KOPT-K1 (cell line): ENCODE measurements around the gene NAIF1.

ENCODE experiments used
- H3K27ac ChIP-seq: fragments of 200-600 bp; sonication (generic); 2 replicates; pipeline ENCODE4 v1.5.1; 2016; ENCODE audit warnings: antibody characterized with exemption, mild to moderate bottlenecking, low read depth, low read length; ENCODE audit not compliant: poor library complexity, severe bottlenecking
- H3K36me3 ChIP-seq: fragments of 200-600 bp; sonication (generic); 2 replicates; pipeline ENCODE4 v1.5.1; 2017; ENCODE audit warnings: antibody characterized with exemption, mild to moderate bottlenecking, low read length, moderate library complexity; ENCODE audit not compliant: insufficient read depth
- H3K9me3 ChIP-seq: fragments of 200-600 bp; sonication (generic); 2 replicates; pipeline ENCODE4 v1.5.1; 2017; ENCODE audit warnings: antibody characterized with exemption, low read length, mild to moderate bottlenecking; ENCODE audit not compliant: insufficient read depth, poor library complexity, severe bottlenecking

Gene NAIF1

DNA sequence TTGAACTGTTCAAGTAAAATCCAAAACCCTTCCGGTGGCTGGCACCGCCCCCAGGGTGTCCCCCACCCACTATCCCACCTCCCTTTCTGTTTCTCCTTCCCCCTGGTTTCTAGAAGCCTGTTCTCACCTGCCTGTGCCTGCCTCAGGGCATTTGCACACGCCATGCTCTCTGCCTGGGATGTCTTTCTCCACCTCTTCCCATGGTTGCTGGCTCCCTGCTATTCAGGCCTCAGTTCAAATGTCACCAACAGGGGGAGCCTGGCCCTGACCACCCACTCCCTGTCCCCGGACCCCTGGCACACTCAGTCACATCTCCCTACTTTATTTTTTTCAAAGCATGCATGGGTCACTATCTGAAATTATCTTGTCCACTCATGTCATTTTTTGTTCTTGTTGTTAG is 46.4 kb downstream of the NAIF1 start:
- no peaks in the 10 kb centered on the region for H3K9me3 ChIP-seq
- H3K36me3 ChIP-seq, result no peaks in the 10 kb centered on the region
- H3K27ac ChIP-seq, result no peak overlapping the region

DNA sequence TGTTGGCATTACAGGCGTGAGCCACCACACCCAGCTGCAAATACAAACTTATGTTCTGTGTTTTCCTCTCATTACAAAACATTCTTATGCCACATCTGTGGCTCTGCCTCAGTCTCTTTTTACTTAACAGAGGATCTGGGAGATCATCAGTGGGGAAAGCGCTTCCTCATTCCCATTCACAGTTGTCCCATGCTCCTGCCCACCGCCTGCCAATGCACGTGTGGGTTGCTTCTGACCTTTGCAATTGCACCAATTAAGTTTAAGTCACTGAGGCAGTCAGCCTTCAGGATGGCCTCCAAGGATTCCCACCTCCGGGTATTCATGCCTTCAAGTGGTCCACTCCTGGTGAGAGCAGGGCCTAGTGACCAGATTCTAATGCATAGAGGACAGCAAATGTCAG is 51.4 kb downstream of the NAIF1 start:
- H3K9me3 ChIP-seq, result no peaks in the 10 kb centered on the region
- H3K36me3 ChIP-seq, result no peaks in the 10 kb centered on the region
- H3K27ac ChIP-seq, result no peak overlapping the region
